Left ventricle myocardium inferior (tissue), 1 donor: ENCODE results near the gene PCNX2. TPM values are rescaled to one million over a fixed set of nuclear protein-coding genes. Genes with fewer than 3 reads are reported as not detected.
A peak's percentile ranks its signal among the peaks of the same experiment; 100 is the strongest.

ENCODE experiments used
- DNase-seq: peaks from one replicate; pipeline ENCODE4 v3.0.0-alpha.2; 2020
- H3K27ac ChIP-seq: fragments of 200-600 bp; replicated peaks from 2 replicates; pipeline ENCODE4 v1.8.0; 2021
- H3K27me3 ChIP-seq: fragments of 200-600 bp; 2 replicates; pipeline ENCODE4 v1.8.0; 2021; ENCODE audit warnings: low read depth
- H3K36me3 ChIP-seq: fragments of 200-600 bp; 2 replicates; pipeline ENCODE4 v1.8.0; 2021
- H3K4me1 ChIP-seq: fragments of 200-600 bp; 2 replicates; pipeline ENCODE4 v1.8.0; 2021
- H3K4me3 ChIP-seq: fragments of 200-600 bp; 2 replicates; pipeline ENCODE4 v1.8.0; 2021; ENCODE audit warnings: mild to moderate bottlenecking, moderate library complexity
- H3K9me3 ChIP-seq: fragments of 200-600 bp; replicated peaks from 2 replicates; pipeline ENCODE4 v1.8.0; 2021
- intact Hi-C: fragments of 100-400 bp; cut with micrococcal nuclease; formaldehyde crosslinking; loops from one replicate; pipeline ENCODE4 v1.11.0; 2022
- total RNA-seq: library from RNA; stranded (reverse); fragmentation: NEBNext Ultra II Directional; extraction: Animal tissue kit (Norgen Biotek cat#: 25700); gene quantifications from one replicate; pipeline ENCODE4 v1.2.1, GENCODE V29; 2021
- TF ChIP-seq, protein P1 (sequence below): fragments of 200-600 bp; IDR thresholded peaks from 2 replicates; pipeline ENCODE4 v1.8.0; 2021; ENCODE audit warnings: antibody characterized with exemption, mild to moderate bottlenecking, borderline replicate concordance
- donor health status: DM: no; HTN: yes; CAD: no; lungs with severe emphysema.

PCNX2 gene
- total RNA-seq, 1 donor from 2014 or later: 0.82 TPM

DNA sequence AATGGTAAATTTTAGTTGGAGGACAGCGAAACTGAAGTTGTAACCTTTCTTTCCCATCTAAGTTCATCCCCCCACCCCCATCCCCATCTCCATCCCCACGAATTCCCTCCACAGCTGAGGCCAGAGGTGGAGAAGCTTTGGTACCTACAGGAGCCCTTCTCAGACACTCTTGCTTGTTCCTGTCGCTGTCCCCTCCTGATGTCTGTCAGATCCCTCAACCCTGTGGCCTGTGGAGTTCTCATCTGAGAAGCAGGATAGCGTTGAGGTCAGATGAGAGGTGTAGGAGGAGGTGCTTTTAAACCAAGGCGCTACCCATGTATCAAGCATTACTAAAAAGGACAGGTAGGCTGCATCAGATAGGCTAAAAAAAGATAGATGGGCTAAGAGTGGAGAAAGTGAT lies 344.3 kb downstream of the PCNX2 start:
- TF ChIP-seq, protein P1, sequence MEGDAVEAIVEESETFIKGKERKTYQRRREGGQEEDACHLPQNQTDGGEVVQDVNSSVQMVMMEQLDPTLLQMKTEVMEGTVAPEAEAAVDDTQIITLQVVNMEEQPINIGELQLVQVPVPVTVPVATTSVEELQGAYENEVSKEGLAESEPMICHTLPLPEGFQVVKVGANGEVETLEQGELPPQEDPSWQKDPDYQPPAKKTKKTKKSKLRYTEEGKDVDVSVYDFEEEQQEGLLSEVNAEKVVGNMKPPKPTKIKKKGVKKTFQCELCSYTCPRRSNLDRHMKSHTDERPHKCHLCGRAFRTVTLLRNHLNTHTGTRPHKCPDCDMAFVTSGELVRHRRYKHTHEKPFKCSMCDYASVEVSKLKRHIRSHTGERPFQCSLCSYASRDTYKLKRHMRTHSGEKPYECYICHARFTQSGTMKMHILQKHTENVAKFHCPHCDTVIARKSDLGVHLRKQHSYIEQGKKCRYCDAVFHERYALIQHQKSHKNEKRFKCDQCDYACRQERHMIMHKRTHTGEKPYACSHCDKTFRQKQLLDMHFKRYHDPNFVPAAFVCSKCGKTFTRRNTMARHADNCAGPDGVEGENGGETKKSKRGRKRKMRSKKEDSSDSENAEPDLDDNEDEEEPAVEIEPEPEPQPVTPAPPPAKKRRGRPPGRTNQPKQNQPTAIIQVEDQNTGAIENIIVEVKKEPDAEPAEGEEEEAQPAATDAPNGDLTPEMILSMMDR: no peak
- Histone ChIP-seq H3K36me3 (peaks cover 8% of the 10 kb centered on the region), H3K4me1 (peaks cover 39% of the 10 kb centered on the region), H3K27ac (peak overlapping the region; percentile 93), H3K9me3 (no peaks in the 10 kb centered on the region), H3K4me3 (peak overlapping the region; percentile 92), H3K27me3 (no peaks in the 10 kb centered on the region)
- DNase-seq: no peak
- intact Hi-C loops: no loop called here

GRCh38 chr1:232950197-232951176 lies 345.0 kb downstream of the PCNX2 start, which contains the start of gene NTPCR:
Gene NTPCR (plus strand): TSS chr1:232950611. CDS start chr1:232950711, 100 bp downstream.
- TF ChIP-seq, protein P1: peak; percentile 39
- Histone ChIP-seq H3K27me3 (no peaks in the 10 kb centered on the region), H3K4me1 (peaks cover 39% of the 10 kb centered on the region), H3K36me3 (peaks cover under 1% of the 10 kb centered on the region), H3K4me3 (peak within 1 kb of the TSS; percentile 92), H3K9me3 (no peaks in the 10 kb centered on the region), H3K27ac (peak within 1 kb of the TSS; percentile 93)
- intact Hi-C loops: no loop called here
- peak; percentile 92 for DNase-seq

GRCh38 chr1:232949636-232950196 lies 345.8 kb downstream of the PCNX2 start:
- no peaks in the 10 kb centered on the region for H3K9me3 ChIP-seq
- TF ChIP-seq, protein P1: no peak
- H3K27ac ChIP-seq: peak overlapping the region; percentile 93
- peak overlapping the region; percentile 92 for H3K4me3 ChIP-seq
- H3K36me3 ChIP-seq: no peaks in the 10 kb centered on the region
- H3K27me3 ChIP-seq: no peaks in the 10 kb centered on the region
- peaks cover 39% of the 10 kb centered on the region for H3K4me1 ChIP-seq
- DNase-seq: no peak
- intact Hi-C loops: no loop called here

DNA sequence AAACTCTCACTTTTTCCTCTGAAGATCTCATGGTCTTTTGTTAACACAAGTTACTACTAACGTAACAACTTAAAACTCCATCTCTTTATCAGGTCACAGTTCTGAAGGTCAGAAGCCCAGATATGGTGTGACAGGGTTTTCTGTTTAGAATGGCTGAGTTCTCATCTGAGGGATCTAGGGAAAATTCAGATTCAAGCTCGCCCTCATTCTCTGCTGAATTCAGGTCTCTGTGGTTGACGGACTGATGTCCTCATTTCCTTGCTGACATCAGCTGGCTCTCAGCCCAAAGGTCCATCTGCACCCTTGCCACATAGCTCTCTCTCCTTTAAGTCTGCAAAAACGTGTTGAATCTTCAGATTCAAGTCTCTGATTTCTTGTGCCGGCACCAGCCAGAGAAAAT lies 351.2 kb downstream of the PCNX2 start:
- no peaks in the 10 kb centered on the region for H3K4me1 ChIP-seq
- no peak overlapping the region for H3K4me3 ChIP-seq
- intact Hi-C loops: no loop called here
- TF ChIP-seq, protein P1: no peak
- no peak overlapping the region for H3K27ac ChIP-seq
- H3K36me3 ChIP-seq: no peaks in the 10 kb centered on the region
- H3K9me3 ChIP-seq: no peaks in the 10 kb centered on the region
- DNase-seq: no peak
- H3K27me3 ChIP-seq: no peaks in the 10 kb centered on the region

GRCh38 chr1:232943679-232944252 lies 351.8 kb downstream of the PCNX2 start:
- DNase-seq: no peak
- no peaks in the 10 kb centered on the region for H3K9me3 ChIP-seq
- intact Hi-C loops: no loop called here
- no peaks in the 10 kb centered on the region for H3K4me1 ChIP-seq
- TF ChIP-seq, protein P1: no peak
- H3K27ac ChIP-seq: no peak overlapping the region
- no peaks in the 10 kb centered on the region for H3K27me3 ChIP-seq
- H3K36me3 ChIP-seq: no peaks in the 10 kb centered on the region
- no peak overlapping the region for H3K4me3 ChIP-seq
